Keratinocyte (primary cell): ENCODE measurements around the gene SUN3. TPM values are rescaled to one million over a fixed set of nuclear protein-coding genes. Genes with fewer than 3 reads are reported as not detected.

Source experiments
- DNase-seq: peaks from one replicate; pipeline ENCODE4 v3.0.0-alpha.2; 2011; ENCODE audit warnings: low read depth, missing footprints, low spot score
- FAIRE-seq: peaks from 2 replicates; lab custom pipeline; 2011; peaks lifted over from hg19 to GRCh38; lab: Jason Lieb, UNC
- H2AFZ ChIP-seq: 2 replicates; pipeline ENCODE4 v1.6.0; 2012; ENCODE audit warnings: low read length, control low read depth, inconsistent platforms; ENCODE audit not compliant: control insufficient read depth
- H3K27ac ChIP-seq: 2 replicates; pipeline ENCODE4 v1.5.1; 2011; ENCODE audit warnings: low read length; ENCODE audit not compliant: control insufficient read depth, insufficient read depth
- H3K27me3 ChIP-seq: 3 replicates; pipeline ENCODE4 v1.6.0; 2011; ENCODE audit warnings: low read length; ENCODE audit not compliant: control insufficient read depth, insufficient read depth; ENCODE audit errors: extremely low read depth
- H3K36me3 ChIP-seq, 2 experiments: 2 replicates in 1 of 2; 3 replicates in 1 of 2; pipeline ENCODE4 v1.5.1; 2011; ENCODE audit warnings: low read length in 2 of 2, mild to moderate bottlenecking in 1 of 2; ENCODE audit not compliant: control insufficient read depth in 2 of 2, insufficient read depth in 2 of 2; ENCODE audit errors: extremely low read depth in 1 of 2
- H3K4me1 ChIP-seq: 3 replicates; pipeline ENCODE4 v1.5.1; 2011; ENCODE audit warnings: low read length; ENCODE audit not compliant: control insufficient read depth, insufficient read depth; ENCODE audit errors: extremely low read depth
- H3K4me2 ChIP-seq: 3 replicates; pipeline ENCODE4 v1.6.0; 2011; ENCODE audit warnings: low read depth, low read length; ENCODE audit not compliant: control insufficient read depth, insufficient read depth; ENCODE audit errors: extremely low read depth
- H3K4me3 ChIP-seq, 3 experiments: fragments of 200-600 bp in 1 of 3; sonication (generic) in 1 of 3; 2 replicates in 2 of 3; 3 replicates in 1 of 3; pipeline ENCODE4 v1.5.1; 2011 to 2016; ENCODE audit warnings: low read length in 3 of 3, mild to moderate bottlenecking in 3 of 3, control low read depth in 2 of 3, inconsistent platforms in 1 of 3, low read depth in 1 of 3, mixed read lengths in 1 of 3, mixed run types in 1 of 3, moderate library complexity in 1 of 3; ENCODE audit not compliant: control insufficient read depth in 2 of 3, insufficient read depth in 2 of 3; ENCODE audit errors: extremely low read depth in 1 of 3
- H3K79me2 ChIP-seq: 2 replicates; pipeline ENCODE4 v1.6.0; 2012; ENCODE audit warnings: low read length; ENCODE audit not compliant: control insufficient read depth, insufficient read depth
- H3K9ac ChIP-seq: 3 replicates; pipeline ENCODE4 v1.6.0; 2011; ENCODE audit warnings: low read length; ENCODE audit not compliant: control insufficient read depth, insufficient read depth; ENCODE audit errors: extremely low read depth
- H3K9me1 ChIP-seq: 3 replicates; pipeline ENCODE4 v1.6.0; 2011; ENCODE audit warnings: low read length; ENCODE audit not compliant: control insufficient read depth, insufficient read depth; ENCODE audit errors: extremely low read depth
- H3K9me3 ChIP-seq: 2 replicates; pipeline ENCODE4 v1.5.1; 2012; ENCODE audit warnings: low read depth, low read length; ENCODE audit not compliant: control insufficient read depth
- H4K20me1 ChIP-seq: 3 replicates; pipeline ENCODE4 v1.6.0; 2011; ENCODE audit warnings: low read length; ENCODE audit not compliant: control insufficient read depth, insufficient read depth; ENCODE audit errors: extremely low read depth
- CTCF ChIP-seq, 3 experiments: IDR thresholded peaks in 1 of 3; conservative IDR thresholded peaks in 1 of 3; optimal IDR thresholded peaks in 1 of 3; 2 replicates in 2 of 3; 3 replicates in 1 of 3; pipeline versions ENCODE3 to v1.5.1; 2011; ENCODE audit warnings: low read length in 3 of 3, mild to moderate bottlenecking in 3 of 3, moderate library complexity in 2 of 3, control low read depth in 1 of 3, inconsistent platforms in 1 of 3; ENCODE audit not compliant: insufficient read depth in 2 of 3; ENCODE audit errors: extremely low read depth in 1 of 3
- EZH2 ChIP-seq: IDR thresholded peaks from one replicate; pipeline ENCODE4 v1.6.1; 2012; ENCODE audit warnings: inconsistent platforms, mild to moderate bottlenecking, low read length, moderate library complexity
- dilution Hi-C: fragments of 300-500 bp; cut with MboI; formaldehyde crosslinking; loops from one replicate; pipeline ENCODE4 v1.7.0; 2020; ENCODE audit warnings: low sequenced_read_pairs; ENCODE audit not compliant: extremely low pct_ligation_motif_present
- polyA plus RNA-seq, 5 experiments: library from polyadenylated mRNA; depleted of rRNA in 3 of 5; stranded (reverse) in 3 of 5; stranded (forward) in 1 of 5; unstranded in 1 of 5; fragments of >200 nt; gene quantifications; 1 replicate in 1 of 5; 2 replicates in 3 of 5; 3 replicates in 1 of 5; pipeline versions ENCODE4 v1.2.1 to v1.2.3, GENCODE V29; 2011 to 2012; ENCODE audit warnings: missing spikeins in 2 of 5, low read depth in 1 of 5, low replicate concordance in 1 of 5

The SUN3 gene
- polyA plus RNA-seq, 1 donor (not counting 4 experiments of a cell fraction or from before 2014, with no cell fraction given) = not detected

- H3K4me3 ChIP-seq = no peak overlapping the region
- H3K79me2 ChIP-seq = no peaks in the 10 kb centered on the region
- no peak overlapping the region for H3K27ac ChIP-seq
- no peaks in the 10 kb centered on the region for H4K20me1 ChIP-seq
- no peak overlapping the region for H3K9ac ChIP-seq
- H3K27me3 ChIP-seq = no peaks in the 10 kb centered on the region
- H3K4me1 ChIP-seq = no peaks in the 10 kb centered on the region
- FAIRE-seq = no peak
- no peaks in the 10 kb centered on the region for H3K36me3 ChIP-seq
- H2AFZ ChIP-seq = no peak overlapping the region
- H3K9me3 ChIP-seq = no peaks in the 10 kb centered on the region
- TF ChIP-seq EZH2 (no peak), CTCF (optimal IDR thresholded peaks at IDR 0.05 in 1 of 3, IDR thresholded peaks at IDR 0.05 in 1 of 3, conservative IDR thresholded peaks at IDR 0.05 in 1 of 3; ENCODE audit: extremely low read depth in 1 of 3, insufficient read depth in 2 of 3, low read length in 3 of 3) (no peak)
- no peak overlapping the region for H3K4me2 ChIP-seq
- no peak for DNase-seq
- no peaks in the 10 kb centered on the region for H3K9me1 ChIP-seq
- dilution Hi-C loops = no loop called here
Observed at GRCh38 chr7:48009257-48009656, 19.6 kb downstream of the SUN3 start.

DNA sequence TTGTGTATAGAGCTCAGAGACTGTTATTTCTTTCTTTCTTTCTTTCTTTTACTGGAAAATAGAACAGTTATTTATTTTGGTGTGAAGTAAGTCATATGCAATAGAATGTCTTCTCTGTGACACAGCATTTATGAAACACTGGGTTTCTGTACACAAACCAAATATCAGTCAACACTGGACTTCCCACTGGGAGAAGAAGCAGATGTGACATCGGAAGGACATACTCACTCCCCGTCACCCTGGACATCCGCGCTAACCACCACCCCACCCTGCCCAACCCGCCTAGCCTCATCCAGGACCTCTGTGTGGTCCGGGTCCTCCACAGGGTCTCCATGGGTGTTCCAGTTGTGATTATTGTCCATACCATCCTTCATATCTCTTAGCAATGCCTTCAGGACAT, 22.0 kb downstream of the SUN3 start:
- Histone ChIP-seq H3K4me1 (no peaks in the 10 kb centered on the region), H3K27ac (no peak overlapping the region), H2AFZ (no peak overlapping the region), H3K9me1 (no peaks in the 10 kb centered on the region), H4K20me1 (no peaks in the 10 kb centered on the region), H3K9ac (no peak overlapping the region), H3K79me2 (no peaks in the 10 kb centered on the region), H3K4me2 (no peak overlapping the region), H3K4me3 (no peak overlapping the region), H3K27me3 (no peaks in the 10 kb centered on the region), H3K36me3 (no peaks in the 10 kb centered on the region), H3K9me3 (no peaks in the 10 kb centered on the region)
- DNase-seq (no peak), FAIRE-seq (no peak)
- dilution Hi-C loops = no loop called here
- TF ChIP-seq EZH2 (no peak), CTCF (optimal IDR thresholded peaks at IDR 0.05 in 1 of 3, IDR thresholded peaks at IDR 0.05 in 1 of 3, conservative IDR thresholded peaks at IDR 0.05 in 1 of 3; ENCODE audit: extremely low read depth in 1 of 3, insufficient read depth in 2 of 3, low read length in 3 of 3) (no peak)
